ENCODE measurements around the gene PLAC8. TPM values are rescaled to one million over a fixed set of nuclear protein-coding genes. Genes with fewer than 3 reads are reported as not detected.

Gene PLAC8, protein sequence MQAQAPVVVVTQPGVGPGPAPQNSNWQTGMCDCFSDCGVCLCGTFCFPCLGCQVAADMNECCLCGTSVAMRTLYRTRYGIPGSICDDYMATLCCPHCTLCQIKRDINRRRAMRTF
- total RNA-seq = 0.25 TPM in 1 of 2 replicates, not detected in the other

DNA sequence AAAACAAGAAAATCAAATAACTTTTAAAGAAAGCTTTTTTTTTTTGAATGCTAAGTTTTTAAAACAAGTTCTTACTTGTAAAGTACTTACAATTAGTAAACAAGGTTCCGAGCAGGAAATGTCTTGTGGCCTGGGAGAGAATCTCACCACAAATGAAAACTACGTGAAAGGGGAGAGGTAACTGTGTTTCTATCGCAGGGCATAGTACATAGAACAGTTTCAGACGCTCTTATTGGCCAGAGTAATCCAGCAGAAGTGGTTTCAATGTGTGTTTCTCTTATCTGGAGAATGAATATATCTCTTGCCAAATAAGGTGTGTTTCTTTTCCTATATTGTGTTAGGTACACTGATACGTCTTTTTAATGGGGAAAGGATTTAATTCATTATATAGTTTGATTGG is at the start of gene PLAC8:
PLAC8 (minus strand) TSS at position 154 of the 400 bp plus-strand sequence. CDS start 6,808 bp downstream, outside the sequence.

Other genes with a start within 250 kb of the PLAC8 start
- 286 and 368 TPM in 2 replicates for gene SEC31A, start 223.6 kb downstream of the PLAC8 start, total RNA-seq
- gene THAP9, start 214.0 kb downstream of the PLAC8 start, total RNA-seq = 3.9 and 5.2 TPM in 2 replicates
- gene LIN54, start 103.9 kb downstream of the PLAC8 start, total RNA-seq = 18.4 and 31.9 TPM in 2 replicates
- 77.6 and 94.1 TPM in 2 replicates for gene COPS4, start 79.5 kb downstream of the PLAC8 start, total RNA-seq
- gene COQ2, start 170.1 kb upstream of the PLAC8 start, total RNA-seq = 18.1 and 34.2 TPM in 2 replicates
- 0.75 and 1.8 TPM in 2 replicates for gene HPSE, start 220.1 kb upstream of the PLAC8 start, total RNA-seq

Data from uterine smooth muscle cell (primary cell).